Stimulated activated CD8-positive, alpha-beta memory T cell treated with anti-CD3 and anti-CD28 coated beads, Interleukin-12 subunit alpha, Interleukin-12 subunit beta, amount 100 ng/mL, for 1 hour (primary cell): ENCODE results near the gene CFAP43.

ENCODE experiments used
- DNase-seq: peaks from one replicate; pipeline ENCODE4 v3.0.0-alpha.2; 2020; ENCODE audit warnings: low read depth

Gene CFAP43

DNA sequence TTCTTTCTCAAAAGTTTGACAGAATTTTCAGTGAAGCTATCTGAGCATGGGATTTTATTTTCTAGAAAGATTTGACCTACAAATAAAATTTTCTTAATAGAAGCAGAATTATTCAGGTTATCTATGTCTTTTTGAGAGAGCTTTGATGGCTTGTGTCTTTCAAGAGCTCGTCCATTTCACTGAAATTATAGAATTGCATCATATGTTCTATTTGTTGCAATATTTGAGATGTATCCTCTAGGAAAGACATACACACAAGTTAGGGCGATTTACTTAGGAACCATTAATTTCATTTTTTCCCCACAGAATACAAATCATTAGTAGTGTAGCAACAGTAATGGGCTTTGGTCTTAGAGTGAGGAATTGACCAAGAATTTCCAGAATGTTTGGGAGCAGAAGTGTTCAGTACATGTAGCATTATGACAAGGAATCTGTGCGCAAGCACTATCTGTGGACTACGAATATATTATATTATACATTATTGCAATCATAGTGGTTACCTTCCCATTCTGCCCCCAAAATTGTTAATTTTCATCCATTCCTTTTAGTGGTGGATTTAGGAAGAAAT, 133.7 kb downstream of the CFAP43 start:
- DNase-seq, result no peak

DNA sequence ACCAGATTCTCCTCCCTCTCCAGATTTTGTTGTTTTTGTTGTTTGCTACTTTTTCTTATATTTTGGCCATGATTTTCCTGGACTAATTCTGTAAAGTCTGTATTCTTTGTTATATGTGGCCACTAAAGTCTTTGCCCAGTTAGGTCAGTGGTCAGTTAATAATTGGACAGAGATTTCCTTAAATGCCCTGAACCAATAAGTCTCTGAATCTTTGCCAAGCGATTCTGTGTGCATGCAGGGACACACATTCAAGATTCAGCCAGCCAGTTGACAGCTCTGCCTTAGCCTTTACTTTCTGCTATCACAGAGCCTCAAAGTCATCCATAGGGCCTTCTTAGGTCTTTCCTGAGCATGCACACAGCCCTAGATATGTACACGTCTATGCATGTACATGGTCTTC, 135.5 kb downstream of the CFAP43 start:
- no peak for DNase-seq

DNA sequence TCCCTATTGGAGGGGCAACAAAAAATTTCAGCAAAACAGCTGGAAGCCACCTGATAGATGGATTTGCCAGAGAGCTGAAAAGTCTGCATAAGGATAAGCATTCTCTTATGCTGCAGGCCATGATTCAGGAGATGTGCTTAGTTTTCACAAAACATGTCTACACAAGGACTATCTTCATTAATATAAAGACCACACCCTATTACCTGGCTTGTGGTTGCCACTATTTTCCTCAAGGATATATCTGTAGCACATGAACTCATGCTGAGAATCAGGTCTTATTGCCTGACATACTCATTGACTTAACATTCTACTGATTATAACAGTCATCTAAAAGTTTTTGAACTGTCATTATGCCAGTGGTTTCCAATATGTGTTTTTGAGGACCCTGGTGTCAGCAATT, 139.4 kb downstream of the CFAP43 start:
- no peak for DNase-seq

DNA sequence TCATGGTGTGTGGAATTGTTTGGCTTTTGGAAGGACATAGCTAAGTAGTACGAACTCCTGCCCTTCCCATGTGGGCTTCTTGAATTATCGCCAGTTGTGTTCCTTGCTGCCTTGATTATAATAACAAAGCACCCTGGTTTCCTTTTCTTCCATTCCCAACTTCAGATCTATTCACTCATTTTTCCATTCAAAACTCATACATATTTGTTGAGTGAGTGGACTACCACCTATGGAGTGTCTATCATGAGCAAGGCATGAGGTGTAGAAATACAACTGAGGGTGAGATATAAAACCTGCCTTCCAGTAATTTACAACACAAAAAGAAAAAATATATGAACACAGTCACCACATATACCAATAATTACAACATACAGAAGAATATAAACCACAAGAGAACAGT, 141.6 kb downstream of the CFAP43 start:
- DNase-seq, result no peak

DNA sequence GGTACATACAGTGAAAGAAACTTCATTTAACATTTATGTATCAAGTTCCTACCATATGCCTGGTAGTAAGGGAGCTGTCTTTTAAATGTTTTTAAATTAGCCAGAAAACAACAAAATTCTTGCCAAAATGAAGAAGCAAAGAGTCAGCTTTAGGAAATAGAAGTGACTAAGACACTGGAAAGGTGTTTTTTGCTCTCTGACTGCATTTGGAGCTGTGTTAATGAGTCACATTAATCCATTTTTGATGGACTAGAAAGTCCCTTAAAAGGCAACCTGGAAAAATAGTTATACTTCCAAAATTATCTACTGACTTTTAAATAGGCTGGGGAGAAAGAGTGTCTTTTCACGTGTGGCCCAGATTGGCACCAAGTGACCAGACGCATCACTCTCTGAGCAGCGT, 142.5 kb downstream of the CFAP43 start:
- DNase-seq, result no peak

DNA sequence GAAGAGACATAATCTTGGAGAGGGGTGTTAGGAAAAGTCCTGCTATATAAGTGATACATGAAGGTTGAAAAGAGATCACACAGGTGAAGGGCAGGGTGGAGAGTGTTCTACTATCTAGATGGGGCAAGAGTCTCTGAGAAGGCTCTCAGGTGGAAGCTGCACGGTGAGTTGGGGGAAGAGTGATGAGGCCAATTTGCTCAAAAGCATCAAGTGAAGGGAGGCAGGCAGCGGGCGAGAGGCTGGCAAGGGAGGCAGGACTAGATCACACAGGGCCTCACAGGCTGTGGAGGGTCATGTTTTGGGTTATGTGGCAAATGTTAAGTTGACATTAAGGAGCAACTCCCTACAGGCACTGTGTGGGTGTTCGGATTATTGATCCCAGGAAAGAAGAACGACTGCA, 143.9 kb downstream of the CFAP43 start:
- no peak for DNase-seq

DNA sequence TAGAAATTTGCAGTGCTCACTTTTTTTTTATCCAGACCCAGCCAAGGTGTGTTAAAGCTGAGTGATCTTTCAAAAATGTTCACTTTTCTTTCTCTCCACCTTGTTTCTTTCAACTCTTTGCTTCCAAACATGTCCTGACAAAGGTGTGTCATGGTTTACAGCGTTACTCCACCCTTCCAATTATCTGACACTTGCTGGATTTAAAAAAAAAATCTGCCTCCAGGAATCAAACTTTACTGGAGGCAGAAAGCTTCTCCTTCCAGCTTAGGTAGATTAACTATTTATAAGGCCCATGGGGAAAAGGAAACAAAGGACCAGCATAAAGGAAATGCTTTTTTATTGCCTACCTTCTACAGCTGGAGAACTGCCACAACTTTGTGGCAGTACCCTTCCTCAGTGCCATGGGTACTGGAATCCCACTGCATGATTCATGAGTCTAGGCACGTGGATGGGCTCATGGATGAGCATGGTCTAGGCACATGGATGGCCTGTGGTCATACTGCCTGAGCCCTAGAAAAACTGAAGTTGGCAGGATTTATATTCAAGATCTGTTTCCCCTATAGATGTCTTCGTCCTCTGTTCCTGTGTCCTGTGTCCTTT, 146.3 kb downstream of the CFAP43 start, which contains the start of gene COL17A1:
TSS of gene COL17A1 (minus strand) at position 80 of the 600 bp plus-strand sequence. CDS start 5,207 bp downstream, outside the sequence.
- DNase-seq, result no peak

DNA sequence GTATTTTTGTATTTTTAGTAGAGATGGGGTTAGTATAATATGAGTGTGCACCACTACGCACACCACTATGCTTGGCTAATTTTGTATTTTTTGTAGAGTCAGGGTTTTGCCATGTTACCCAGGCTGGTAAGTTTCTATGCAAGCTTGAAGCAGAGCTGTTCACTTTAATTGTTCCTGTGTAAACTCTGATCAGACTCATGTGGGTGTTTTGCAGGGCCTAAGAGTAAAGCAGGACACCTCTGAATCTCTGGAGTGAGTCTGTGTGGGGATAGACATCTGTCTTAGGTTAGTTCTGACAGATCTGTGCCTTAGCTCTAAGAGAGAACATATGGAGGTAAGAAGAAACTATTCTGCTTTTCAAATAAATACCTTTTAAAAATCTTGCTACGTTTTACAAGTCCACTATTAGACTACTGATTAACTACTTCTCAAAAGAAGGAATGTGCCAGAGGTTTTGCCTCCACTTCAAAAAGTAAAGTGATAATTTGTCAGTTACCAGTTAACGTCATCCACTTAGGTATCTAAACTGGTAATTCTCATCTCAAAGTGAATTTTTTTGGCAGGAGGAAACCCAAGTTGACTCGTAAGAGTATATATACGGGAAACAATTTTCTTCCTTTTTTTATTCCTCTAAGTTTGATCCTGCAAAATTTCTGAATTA, 147.6 kb downstream of the CFAP43 start:
- no peak for DNase-seq

DNA sequence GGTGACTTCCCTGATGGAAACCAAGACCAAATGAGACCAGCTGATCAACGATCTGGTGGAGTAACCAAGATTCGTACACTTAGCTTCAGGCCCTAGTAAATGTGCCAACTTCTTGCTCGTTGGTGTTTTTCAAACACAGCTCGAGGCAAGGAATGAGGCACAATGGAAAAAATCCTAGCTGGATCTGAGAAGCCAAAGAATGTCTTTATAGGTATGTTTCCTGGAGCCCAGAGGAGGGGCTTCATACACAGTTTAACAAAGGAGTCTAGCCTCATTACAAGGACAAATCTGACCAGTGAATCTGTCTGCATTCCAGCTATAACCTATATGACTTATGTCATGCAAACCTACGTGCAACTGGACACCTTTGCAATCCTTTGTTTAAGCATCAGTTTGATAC, 150.2 kb downstream of the CFAP43 start:
- DNase-seq, result no peak

DNA sequence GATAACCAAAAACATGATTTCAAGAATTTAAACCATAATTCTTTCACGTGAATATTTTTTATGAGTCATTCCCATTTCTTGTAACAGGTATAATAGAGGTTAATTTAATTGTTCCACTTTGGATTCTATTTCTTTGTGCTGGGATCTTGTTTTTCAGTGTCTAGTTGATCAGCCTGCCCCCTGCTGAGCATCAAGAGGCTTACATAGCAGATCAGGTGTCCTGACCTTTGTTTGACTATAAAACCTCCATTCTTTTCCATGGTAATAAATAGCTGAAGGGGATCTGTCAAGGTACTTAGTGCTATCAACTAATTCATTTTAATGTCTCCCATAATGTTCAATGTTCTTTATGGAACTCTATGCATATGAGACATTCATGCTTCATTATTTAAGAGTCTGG, 151.4 kb downstream of the CFAP43 start:
- no peak for DNase-seq
